ENCODE measurements around the gene SND1.

Gene SND1

DNA sequence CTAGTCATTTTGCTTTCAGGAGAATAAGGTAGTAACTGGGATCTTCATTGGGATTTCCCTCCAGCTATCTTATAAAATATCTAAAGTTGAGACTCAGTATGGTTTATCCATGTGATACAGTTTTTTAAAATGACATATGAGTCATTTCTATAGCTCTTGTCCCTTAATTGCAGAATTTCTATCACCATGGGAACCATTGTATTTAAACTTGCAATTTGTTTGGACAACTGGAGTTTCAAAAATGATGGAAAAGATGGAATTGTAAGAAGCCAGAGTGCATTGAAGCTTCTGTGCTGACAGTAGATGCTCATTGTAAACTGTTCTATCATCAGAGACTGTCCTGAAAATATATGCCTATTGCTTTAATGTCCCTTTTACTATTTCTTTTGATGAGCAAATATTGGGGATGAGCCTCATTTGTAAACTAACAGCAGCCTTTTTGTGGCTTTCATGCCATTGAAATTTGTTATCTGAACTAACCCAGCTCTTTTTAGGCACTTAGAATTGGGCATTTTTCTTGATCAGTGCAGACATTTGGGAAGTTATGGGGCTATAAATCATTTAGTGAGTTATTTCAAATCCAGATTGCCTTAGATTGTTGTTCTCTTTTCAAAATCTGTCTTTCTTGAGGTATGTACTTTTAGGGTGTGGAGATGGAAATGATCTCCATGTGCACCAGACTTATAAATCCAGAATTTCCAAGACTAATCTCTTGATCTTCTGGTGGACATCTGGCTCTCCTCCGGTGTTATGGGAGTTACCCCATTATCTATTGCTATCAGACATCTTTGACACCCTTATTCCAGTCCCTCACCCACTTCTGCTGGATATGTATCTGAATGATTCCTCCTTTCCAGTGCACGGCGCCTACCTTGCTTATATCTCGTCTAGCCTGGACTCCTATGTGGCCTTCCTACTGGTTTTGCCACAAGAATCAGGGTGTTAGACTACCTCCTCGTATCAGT is 159.0 kb downstream of the SND1 start:
- H3K4me3 ChIP-seq (ENCODE audit: low read depth, low read length), result no peak overlapping the region
- no peak for DNase-seq (ENCODE audit: low read depth)
- in situ Hi-C loops (cut with HindIII; ENCODE audit: low sequenced_read_pairs), result no loop called here
- TF ChIP-seq, protein P1, sequence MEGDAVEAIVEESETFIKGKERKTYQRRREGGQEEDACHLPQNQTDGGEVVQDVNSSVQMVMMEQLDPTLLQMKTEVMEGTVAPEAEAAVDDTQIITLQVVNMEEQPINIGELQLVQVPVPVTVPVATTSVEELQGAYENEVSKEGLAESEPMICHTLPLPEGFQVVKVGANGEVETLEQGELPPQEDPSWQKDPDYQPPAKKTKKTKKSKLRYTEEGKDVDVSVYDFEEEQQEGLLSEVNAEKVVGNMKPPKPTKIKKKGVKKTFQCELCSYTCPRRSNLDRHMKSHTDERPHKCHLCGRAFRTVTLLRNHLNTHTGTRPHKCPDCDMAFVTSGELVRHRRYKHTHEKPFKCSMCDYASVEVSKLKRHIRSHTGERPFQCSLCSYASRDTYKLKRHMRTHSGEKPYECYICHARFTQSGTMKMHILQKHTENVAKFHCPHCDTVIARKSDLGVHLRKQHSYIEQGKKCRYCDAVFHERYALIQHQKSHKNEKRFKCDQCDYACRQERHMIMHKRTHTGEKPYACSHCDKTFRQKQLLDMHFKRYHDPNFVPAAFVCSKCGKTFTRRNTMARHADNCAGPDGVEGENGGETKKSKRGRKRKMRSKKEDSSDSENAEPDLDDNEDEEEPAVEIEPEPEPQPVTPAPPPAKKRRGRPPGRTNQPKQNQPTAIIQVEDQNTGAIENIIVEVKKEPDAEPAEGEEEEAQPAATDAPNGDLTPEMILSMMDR (IDR thresholded peaks at IDR 0.05; ENCODE audit: low read depth, low read length, missing control alignments), result no peak

DNA sequence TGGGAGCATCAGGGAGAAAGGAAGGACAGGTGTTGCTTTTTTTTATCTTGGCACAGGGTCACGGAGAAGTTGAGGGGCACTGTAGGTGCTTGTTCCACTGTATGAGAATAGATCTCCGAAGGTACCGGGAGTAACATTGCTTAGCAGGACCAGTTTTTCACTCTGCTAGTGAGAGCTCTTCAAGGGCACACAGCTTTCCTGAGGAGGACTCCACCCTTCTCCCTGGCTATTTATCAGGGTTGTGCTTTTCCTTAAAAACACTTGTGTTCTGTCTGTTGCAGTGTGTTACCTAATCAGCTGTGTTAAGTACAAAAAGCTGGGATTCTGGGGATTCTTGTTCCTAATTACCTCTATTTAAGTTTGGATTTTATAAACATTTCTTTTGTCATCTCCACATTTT is 160.5 kb downstream of the SND1 start:
- H3K4me3 ChIP-seq (ENCODE audit: low read depth, low read length), result no peak overlapping the region
- no peak for DNase-seq (ENCODE audit: low read depth)
- TF ChIP-seq, protein P1 (IDR thresholded peaks at IDR 0.05; ENCODE audit: low read depth, low read length, missing control alignments), result no peak
- in situ Hi-C loops (cut with HindIII; ENCODE audit: low sequenced_read_pairs), result no loop called here

DNA sequence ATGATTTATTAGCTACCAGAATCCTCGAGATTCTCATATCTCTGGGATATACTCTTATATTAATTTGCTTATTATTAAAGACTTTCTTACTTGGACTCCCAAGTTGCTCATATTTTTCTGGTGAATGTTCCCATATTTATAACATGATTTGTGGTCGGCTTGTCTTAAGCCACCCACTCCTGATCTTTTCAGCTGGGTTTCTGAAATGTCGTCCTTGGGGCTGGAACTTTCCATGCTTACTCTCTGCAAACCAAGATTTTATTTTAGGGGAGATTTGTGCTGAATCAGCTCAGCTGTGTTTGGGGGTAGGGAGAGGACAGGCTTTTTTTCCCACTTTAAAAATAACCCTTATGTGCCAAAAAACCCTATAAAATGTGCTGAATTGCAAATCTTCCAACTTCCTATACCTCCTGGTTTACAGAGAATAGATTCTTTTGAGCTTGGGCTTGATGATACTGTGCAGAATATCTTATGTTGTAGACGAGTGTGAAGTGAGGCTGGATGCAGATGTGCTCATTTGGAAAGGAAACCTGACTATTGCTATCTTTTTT is 162.1 kb downstream of the SND1 start:
- in situ Hi-C loops (cut with HindIII; ENCODE audit: low sequenced_read_pairs), result no loop called here
- no peak for DNase-seq (ENCODE audit: low read depth)

DNA sequence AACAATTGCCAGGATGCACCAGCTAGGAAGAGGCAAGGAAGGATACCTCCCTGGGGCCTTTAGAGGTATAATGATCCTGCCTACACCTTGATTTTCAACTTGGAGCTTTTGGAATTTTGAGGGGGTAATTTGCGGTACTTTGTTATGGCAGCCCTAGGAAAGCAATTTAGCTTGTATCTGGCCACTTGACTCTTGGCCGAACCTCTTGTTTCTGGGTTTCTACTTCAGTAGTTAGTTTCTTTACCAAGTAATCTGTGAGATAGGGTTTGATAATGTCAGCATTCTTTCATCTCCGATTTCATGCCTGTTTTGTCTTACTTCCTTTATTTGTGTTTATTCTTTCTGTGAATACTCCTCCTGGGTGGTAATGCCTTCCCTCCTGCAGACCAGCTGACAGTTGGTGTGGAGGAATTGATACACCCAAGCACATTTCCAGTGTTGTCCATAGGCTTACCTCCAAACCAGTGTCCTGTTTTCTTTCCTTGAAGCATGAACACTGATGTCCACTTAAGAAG is 163.7 kb downstream of the SND1 start:
- TF ChIP-seq, protein P1 (IDR thresholded peaks at IDR 0.05; ENCODE audit: low read depth, low read length, missing control alignments), result no peak
- in situ Hi-C loops (cut with HindIII; ENCODE audit: low sequenced_read_pairs), result no loop called here
- DNase-seq (ENCODE audit: low read depth), result no peak
- no peak overlapping the region for H3K4me3 ChIP-seq (ENCODE audit: low read depth, low read length)

More for the DNA sequence above, 162.1 kb downstream of the SND1 start:
- TF ChIP-seq, protein P1 (IDR thresholded peaks at IDR 0.05; ENCODE audit: low read depth, low read length, missing control alignments), result no peak
- H3K4me3 ChIP-seq (ENCODE audit: low read depth, low read length), result no peak overlapping the region

DNA sequence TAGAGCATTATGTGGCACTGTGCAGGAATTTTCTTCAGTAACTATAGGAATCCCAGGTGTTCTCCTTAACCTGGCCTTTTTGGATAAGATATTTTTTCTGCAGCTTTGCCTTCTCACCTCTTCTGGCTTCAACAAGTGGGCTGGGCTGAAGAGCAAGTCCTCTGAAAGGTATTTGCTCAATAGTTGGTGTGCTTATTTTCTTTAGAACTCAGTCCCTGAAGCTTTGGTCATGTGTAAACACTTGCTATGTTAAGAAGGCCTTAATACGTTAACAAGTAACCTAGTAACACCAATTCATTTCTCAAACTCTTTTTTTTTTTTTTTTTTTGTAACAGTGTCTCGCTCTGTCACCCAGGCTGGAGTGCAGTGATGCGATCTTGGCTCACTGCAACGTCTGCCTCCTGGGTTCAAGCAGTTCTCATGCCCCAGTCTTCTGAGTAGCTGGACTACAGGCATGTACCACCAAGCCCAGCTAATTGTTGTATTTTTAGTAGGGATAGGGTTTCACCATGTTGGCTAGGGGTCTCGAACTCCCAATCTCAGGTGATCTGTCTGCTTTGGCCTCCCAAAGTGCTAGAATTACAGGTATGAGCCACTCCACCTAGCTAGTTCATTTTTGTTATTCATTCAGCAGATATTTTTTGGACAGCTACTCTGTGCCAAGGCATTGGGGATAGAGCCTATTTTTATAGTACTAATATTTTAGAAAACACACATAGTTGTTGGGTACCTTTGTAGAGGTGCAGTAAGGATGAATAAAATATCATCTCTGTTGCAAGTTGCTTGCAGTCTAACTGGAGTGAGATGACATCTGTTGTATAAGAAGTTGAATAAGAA is 164.6 kb downstream of the SND1 start:
- TF ChIP-seq, protein P1 (IDR thresholded peaks at IDR 0.05; ENCODE audit: low read depth, low read length, missing control alignments), result no peak

DNA sequence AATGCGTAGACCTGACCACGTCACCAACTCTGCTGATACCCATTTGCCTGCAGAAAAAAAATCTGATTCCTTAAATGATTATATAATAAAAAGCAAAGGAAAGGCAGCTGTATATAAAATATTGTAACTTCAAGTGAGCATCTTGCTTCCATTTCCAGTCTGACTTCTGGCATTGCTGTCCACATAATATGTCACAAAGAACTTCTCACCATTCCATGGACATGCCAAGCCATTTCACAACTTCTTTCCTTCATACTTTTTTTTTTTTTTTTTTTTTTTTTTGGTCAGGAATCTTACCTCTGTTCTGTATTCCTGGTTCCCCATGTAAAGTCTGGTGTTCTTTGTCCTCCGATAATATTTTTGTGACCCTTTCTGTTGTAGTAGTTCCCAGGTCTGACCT is 165.5 kb downstream of the SND1 start:
- no peak for DNase-seq (ENCODE audit: low read depth)
- in situ Hi-C loops (cut with HindIII; ENCODE audit: low sequenced_read_pairs), result no loop called here
- TF ChIP-seq, protein P1 (IDR thresholded peaks at IDR 0.05; ENCODE audit: low read depth, low read length, missing control alignments), result no peak
- H3K4me3 ChIP-seq (ENCODE audit: low read depth, low read length), result no peak overlapping the region

More for the DNA sequence above, 164.6 kb downstream of the SND1 start:
- H3K4me3 ChIP-seq (ENCODE audit: low read depth, low read length), result no peak overlapping the region
- no peak for DNase-seq (ENCODE audit: low read depth)
- in situ Hi-C loops (cut with HindIII; ENCODE audit: low sequenced_read_pairs), result no loop called here

Data from astrocyte of the cerebellum (primary cell).